IPS DF 4.7 (cell line): Measurements from ENCODE around the gene OR8U1.
"Not testable (repeated sequence)": the region's sequence is repeated elsewhere in the genome, so short reads cannot be mapped to it uniquely, and the experiment has no call there.

Experiments used
- DNase-seq: peaks from one replicate; pipeline ENCODE4 v3.0.0-alpha.2; 2013; ENCODE audit warnings: low spot score; ENCODE audit errors: extremely low read depth

OR8U1 gene

GRCh38 chr11:56375324-56375723, at the start of gene OR8U1:
TSS of gene OR8U1 (plus strand) at chr11:56375624. CDS start at chr11:56375624, 0 bp downstream.
- no peak for DNase-seq

GRCh38 chr11:56331861-56332491, 43.4 kb upstream of the OR8U1 start:
- DNase-seq, result no peak

GRCh38 chr11:56333156-56333555, 42.3 kb upstream of the OR8U1 start:
- no peak for DNase-seq

- no peak for DNase-seq
Observed at GRCh38 chr11:56340289-56340688, 35.1 kb upstream of the OR8U1 start.

- DNase-seq, result no peak
Observed at GRCh38 chr11:56345739-56346138, 29.7 kb upstream of the OR8U1 start, which contains the start of gene OR8K1. TSS of gene OR8K1 (plus strand) at chr11:56346039. CDS start at chr11:56346039, 0 bp downstream.

GRCh38 chr11:56353991-56354390, 21.4 kb upstream of the OR8U1 start, which contains the start of gene OR8J1:
TSS of gene OR8J1 (plus strand) at chr11:56354291. CDS start at chr11:56360247, 5,956 bp downstream.
- no peak for DNase-seq

- no peak for DNase-seq
Observed at GRCh38 chr11:56380120-56380519, 4.7 kb downstream of the OR8U1 start.

GRCh38 chr11:56394381-56394780, 19.0 kb downstream of the OR8U1 start:
- no peak for DNase-seq

GRCh38 chr11:56396047-56396446, 20.6 kb downstream of the OR8U1 start:
- peak; percentile 22 for DNase-seq

- not testable (repeated sequence) for DNase-seq
Observed at GRCh38 chr11:56401858-56402461, 26.5 kb downstream of the OR8U1 start.

- DNase-seq, result no peak
Observed at GRCh38 chr11:56404393-56404792, 29.0 kb downstream of the OR8U1 start.

GRCh38 chr11:56410801-56411200, 35.4 kb downstream of the OR8U1 start:
- no peak for DNase-seq

- no peak for DNase-seq
Observed at GRCh38 chr11:56412396-56412795, 37.0 kb downstream of the OR8U1 start, which contains the start of gene OR5AL1. TSS of gene OR5AL1 (plus strand) at chr11:56412696.
